ACHN (cell line): Measurements from ENCODE around the gene FOXP4.

Experiments used
- DNase-seq: peaks from one replicate; pipeline ENCODE4 v3.0.0-alpha.2; 2015
- in situ Hi-C: cut with HindIII; loops from 2 replicates; pipeline ENCODE4 v1.10.0; 2017; ENCODE audit warnings: low sequenced_read_pairs, low pct_ligation_motif_present, low pct_unique_long_range_greater_than_20kb

Gene FOXP4

GRCh38 chr6:41560431-41561192 is 14.4 kb downstream of the FOXP4 start:
- in situ Hi-C loops: no loop called here

GRCh38 chr6:41561416-41561815 is 15.2 kb downstream of the FOXP4 start:
- no peak for DNase-seq
- in situ Hi-C loops: no loop called here

More at GRCh38 chr6:41560431-41561192, 14.4 kb downstream of the FOXP4 start:
- no peak for DNase-seq

GRCh38 chr6:41561931-41562911 is 16.0 kb downstream of the FOXP4 start:
- in situ Hi-C loops: no loop called here
- DNase-seq: no peak

GRCh38 chr6:41563060-41563776 is 17.0 kb downstream of the FOXP4 start:
- DNase-seq: no peak
- in situ Hi-C loops: no loop called here

- in situ Hi-C loops: no loop called here
- no peak for DNase-seq
Observed at GRCh38 chr6:41564448-41565142, 18.4 kb downstream of the FOXP4 start.

GRCh38 chr6:41565701-41566100 is 19.5 kb downstream of the FOXP4 start:
- in situ Hi-C loops: no loop called here
- DNase-seq: no peak

- DNase-seq: no peak
- in situ Hi-C loops: no loop called here
Observed at GRCh38 chr6:41566961-41567360, 20.8 kb downstream of the FOXP4 start.

- DNase-seq: no peak
- in situ Hi-C loops: no loop called here
Observed at GRCh38 chr6:41567684-41568083, 21.5 kb downstream of the FOXP4 start.

- in situ Hi-C loops: no loop called here
Observed at GRCh38 chr6:41568202-41568584, 22.0 kb downstream of the FOXP4 start.

GRCh38 chr6:41568585-41569384 is 22.6 kb downstream of the FOXP4 start:
- DNase-seq: no peak
- in situ Hi-C loops: no loop called here

More at GRCh38 chr6:41568202-41568584, 22.0 kb downstream of the FOXP4 start:
- DNase-seq: no peak

GRCh38 chr6:41570259-41570615 is 24.1 kb downstream of the FOXP4 start:
- DNase-seq: no peak
- in situ Hi-C loops: no loop called here

- in situ Hi-C loops: no loop called here
- no peak for DNase-seq
Observed at GRCh38 chr6:41571021-41571780, 25.0 kb downstream of the FOXP4 start.

GRCh38 chr6:41572613-41573012 is 26.4 kb downstream of the FOXP4 start:
- in situ Hi-C loops: no loop called here
- no peak for DNase-seq

GRCh38 chr6:41573276-41573675 is 27.1 kb downstream of the FOXP4 start:
- no peak for DNase-seq
- in situ Hi-C loops: no loop called here

GRCh38 chr6:41573985-41574384 is 27.8 kb downstream of the FOXP4 start:
- DNase-seq: no peak
- in situ Hi-C loops: no loop called here

GRCh38 chr6:41575598-41575997 is 29.4 kb downstream of the FOXP4 start:
- in situ Hi-C loops: no loop called here
- no peak for DNase-seq

GRCh38 chr6:41576667-41577066 is 30.5 kb downstream of the FOXP4 start:
- in situ Hi-C loops: no loop called here
- no peak for DNase-seq
